ENCODE measurements around the gene CDK19. TPM values are rescaled to one million over a fixed set of nuclear protein-coding genes. Genes with fewer than 3 reads are reported as not detected.

Gene CDK19
- total and polyA plus RNA-seq, 2 of the 13 experiments (the other 11 are each of a cell fraction or from before 2014, with no cell fraction given), result 13.4 to 27.0 TPM

DNA sequence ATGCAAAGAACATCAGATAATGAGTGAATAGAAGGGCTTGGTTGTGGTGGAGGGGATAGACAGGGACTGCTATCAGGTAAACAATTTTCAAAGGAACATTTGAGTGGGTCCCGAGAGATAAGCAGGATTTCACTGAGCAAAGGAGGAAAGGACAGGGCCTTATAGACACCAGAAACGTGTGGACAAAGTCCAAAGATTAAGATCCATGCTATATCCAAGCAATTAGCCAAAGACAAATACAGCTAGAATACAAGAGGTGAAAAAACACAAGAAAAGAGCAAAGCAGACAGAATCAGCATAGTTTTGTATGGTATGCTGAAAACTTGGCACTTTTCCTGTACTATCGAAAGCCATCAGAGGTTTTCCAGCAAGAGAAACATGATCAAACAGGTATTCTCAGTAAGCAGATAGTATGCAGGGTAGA, 59.8 kb downstream of the CDK19 start (continued):
- peak; percentile 52; the same call in 1 of the 2 replicates for TF ChIP-seq MED13 (CRISPR knock-in tag; IDR thresholded peaks at IDR 0.05)
- TF ChIP-seq SAFB2 (CRISPR knock-in tag; IDR thresholded peaks at IDR 0.05; ENCODE audit: borderline replicate concordance, low read depth), result no peak
- TF ChIP-seq WIZ (CRISPR knock-in tag; IDR thresholded peaks at IDR 0.05), result no peak
- TF ChIP-seq, protein P1, sequence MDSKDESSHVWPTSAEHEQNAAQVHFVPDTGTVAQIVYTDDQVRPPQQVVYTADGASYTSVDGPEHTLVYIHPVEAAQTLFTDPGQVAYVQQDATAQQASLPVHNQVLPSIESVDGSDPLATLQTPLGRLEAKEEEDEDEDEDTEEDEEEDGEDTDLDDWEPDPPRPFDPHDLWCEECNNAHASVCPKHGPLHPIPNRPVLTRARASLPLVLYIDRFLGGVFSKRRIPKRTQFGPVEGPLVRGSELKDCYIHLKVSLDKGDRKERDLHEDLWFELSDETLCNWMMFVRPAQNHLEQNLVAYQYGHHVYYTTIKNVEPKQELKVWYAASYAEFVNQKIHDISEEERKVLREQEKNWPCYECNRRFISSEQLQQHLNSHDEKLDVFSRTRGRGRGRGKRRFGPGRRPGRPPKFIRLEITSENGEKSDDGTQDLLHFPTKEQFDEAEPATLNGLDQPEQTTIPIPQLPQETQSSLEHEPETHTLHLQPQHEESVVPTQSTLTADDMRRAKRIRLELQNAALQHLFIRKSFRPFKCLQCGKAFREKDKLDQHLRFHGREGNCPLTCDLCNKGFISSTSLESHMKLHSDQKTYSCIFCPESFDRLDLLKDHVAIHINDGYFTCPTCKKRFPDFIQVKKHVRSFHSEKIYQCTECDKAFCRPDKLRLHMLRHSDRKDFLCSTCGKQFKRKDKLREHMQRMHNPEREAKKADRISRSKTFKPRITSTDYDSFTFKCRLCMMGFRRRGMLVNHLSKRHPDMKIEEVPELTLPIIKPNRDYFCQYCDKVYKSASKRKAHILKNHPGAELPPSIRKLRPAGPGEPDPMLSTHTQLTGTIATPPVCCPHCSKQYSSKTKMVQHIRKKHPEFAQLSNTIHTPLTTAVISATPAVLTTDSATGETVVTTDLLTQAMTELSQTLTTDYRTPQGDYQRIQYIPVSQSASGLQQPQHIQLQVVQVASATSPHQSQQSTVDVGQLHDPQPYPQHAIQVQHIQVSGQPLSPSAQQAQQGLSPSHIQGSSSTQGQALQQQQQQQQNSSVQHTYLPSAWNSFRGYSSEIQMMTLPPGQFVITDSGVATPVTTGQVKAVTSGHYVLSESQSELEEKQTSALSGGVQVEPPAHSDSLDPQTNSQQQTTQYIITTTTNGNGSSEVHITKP (CRISPR knock-in tag; IDR thresholded peaks at IDR 0.05; ENCODE audit: low read depth), result no peak
- TF ChIP-seq, protein P2, sequence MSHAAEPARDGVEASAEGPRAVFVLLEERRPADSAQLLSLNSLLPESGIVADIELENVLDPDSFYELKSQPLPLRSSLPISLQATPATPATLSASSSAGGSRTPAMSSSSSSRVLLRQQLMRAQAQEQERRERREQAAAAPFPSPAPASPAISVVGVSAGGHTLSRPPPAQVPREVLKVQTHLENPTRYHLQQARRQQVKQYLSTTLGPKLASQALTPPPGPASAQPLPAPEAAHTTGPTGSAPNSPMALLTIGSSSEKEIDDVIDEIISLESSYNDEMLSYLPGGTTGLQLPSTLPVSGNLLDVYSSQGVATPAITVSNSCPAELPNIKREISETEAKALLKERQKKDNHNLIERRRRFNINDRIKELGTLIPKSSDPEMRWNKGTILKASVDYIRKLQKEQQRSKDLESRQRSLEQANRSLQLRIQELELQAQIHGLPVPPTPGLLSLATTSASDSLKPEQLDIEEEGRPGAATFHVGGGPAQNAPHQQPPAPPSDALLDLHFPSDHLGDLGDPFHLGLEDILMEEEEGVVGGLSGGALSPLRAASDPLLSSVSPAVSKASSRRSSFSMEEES (CRISPR knock-in tag; IDR thresholded peaks at IDR 0.05), result no peak
- TF ChIP-seq, protein P3, sequence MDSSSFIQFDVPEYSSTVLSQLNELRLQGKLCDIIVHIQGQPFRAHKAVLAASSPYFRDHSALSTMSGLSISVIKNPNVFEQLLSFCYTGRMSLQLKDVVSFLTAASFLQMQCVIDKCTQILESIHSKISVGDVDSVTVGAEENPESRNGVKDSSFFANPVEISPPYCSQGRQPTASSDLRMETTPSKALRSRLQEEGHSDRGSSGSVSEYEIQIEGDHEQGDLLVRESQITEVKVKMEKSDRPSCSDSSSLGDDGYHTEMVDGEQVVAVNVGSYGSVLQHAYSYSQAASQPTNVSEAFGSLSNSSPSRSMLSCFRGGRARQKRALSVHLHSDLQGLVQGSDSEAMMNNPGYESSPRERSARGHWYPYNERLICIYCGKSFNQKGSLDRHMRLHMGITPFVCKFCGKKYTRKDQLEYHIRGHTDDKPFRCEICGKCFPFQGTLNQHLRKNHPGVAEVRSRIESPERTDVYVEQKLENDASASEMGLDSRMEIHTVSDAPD (CRISPR knock-in tag; IDR thresholded peaks at IDR 0.05), result no peak
- no peak for TF ChIP-seq RFX1 (IDR thresholded peaks at IDR 0.05)
- TF ChIP-seq, protein P4, sequence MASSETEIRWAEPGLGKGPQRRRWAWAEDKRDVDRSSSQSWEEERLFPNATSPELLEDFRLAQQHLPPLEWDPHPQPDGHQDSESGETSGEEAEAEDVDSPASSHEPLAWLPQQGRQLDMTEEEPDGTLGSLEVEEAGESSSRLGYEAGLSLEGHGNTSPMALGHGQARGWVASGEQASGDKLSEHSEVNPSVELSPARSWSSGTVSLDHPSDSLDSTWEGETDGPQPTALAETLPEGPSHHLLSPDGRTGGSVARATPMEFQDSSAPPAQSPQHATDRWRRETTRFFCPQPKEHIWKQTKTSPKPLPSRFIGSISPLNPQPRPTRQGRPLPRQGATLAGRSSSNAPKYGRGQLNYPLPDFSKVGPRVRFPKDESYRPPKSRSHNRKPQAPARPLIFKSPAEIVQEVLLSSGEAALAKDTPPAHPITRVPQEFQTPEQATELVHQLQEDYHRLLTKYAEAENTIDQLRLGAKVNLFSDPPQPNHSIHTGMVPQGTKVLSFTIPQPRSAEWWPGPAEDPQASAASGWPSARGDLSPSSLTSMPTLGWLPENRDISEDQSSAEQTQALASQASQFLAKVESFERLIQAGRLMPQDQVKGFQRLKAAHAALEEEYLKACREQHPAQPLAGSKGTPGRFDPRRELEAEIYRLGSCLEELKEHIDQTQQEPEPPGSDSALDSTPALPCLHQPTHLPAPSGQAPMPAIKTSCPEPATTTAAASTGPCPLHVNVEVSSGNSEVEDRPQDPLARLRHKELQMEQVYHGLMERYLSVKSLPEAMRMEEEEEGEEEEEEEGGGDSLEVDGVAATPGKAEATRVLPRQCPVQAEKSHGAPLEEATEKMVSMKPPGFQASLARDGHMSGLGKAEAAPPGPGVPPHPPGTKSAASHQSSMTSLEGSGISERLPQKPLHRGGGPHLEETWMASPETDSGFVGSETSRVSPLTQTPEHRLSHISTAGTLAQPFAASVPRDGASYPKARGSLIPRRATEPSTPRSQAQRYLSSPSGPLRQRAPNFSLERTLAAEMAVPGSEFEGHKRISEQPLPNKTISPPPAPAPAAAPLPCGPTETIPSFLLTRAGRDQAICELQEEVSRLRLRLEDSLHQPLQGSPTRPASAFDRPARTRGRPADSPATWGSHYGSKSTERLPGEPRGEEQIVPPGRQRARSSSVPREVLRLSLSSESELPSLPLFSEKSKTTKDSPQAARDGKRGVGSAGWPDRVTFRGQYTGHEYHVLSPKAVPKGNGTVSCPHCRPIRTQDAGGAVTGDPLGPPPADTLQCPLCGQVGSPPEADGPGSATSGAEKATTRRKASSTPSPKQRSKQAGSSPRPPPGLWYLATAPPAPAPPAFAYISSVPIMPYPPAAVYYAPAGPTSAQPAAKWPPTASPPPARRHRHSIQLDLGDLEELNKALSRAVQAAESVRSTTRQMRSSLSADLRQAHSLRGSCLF (CRISPR knock-in tag; IDR thresholded peaks at IDR 0.05; ENCODE audit: borderline replicate concordance), result no peak
- TF ChIP-seq ZNF713 (CRISPR knock-in tag; IDR thresholded peaks at IDR 0.05), result no peak
- TF ChIP-seq ZNF224 (CRISPR knock-in tag; IDR thresholded peaks at IDR 0.05), result no peak
- no peak for TF ChIP-seq SMAD1 (CRISPR knock-in tag; IDR thresholded peaks at IDR 0.05; ENCODE audit: borderline replicate concordance, low read depth)
- 0 out of 2 replicates have a peak, but pooled peaks have one; percentile 55 for TF ChIP-seq ZMYM4 (CRISPR knock-in tag; IDR thresholded peaks at IDR 0.05)
- TF ChIP-seq NR2F6 (IDR thresholded peaks at IDR 0.05), result peak; percentile 35; the same call in 1 of the 2 replicates
- TF ChIP-seq NR2F6 (CRISPR knock-in tag; IDR thresholded peaks at IDR 0.05), result no peak
- TF ChIP-seq ZNF432 (CRISPR knock-in tag; IDR thresholded peaks at IDR 0.05; ENCODE audit: borderline replicate concordance), result no peak
- 0 out of 2 replicates have a peak, but pooled peaks have one; percentile 48 for TF ChIP-seq FOXA3 (CRISPR knock-in tag; IDR thresholded peaks at IDR 0.05)
- TF ChIP-seq ZNF24 (IDR thresholded peaks at IDR 0.05), result no peak
- no peak for TF ChIP-seq RXRA (CRISPR knock-in tag; IDR thresholded peaks at IDR 0.05)

Measured in HepG2 (cell line).